Measurements from ENCODE around the gene HS6ST3.

The HS6ST3 gene

GRCh38 chr13:96804174-96804573 lies 714.3 kb downstream of the HS6ST3 start:
- FAIRE-seq = no peak

- FAIRE-seq = no peak
These were observed 716.8 kb downstream of the HS6ST3 start for GRCh38 chr13:96806746-96807145.

- no peak for FAIRE-seq
These were observed 719.6 kb downstream of the HS6ST3 start for GRCh38 chr13:96809366-96810096.

GRCh38 chr13:96810104-96810503 lies 720.2 kb downstream of the HS6ST3 start:
- no peak for FAIRE-seq

- no peak for FAIRE-seq
These were observed 721.1 kb downstream of the HS6ST3 start for GRCh38 chr13:96811049-96811448.

GRCh38 chr13:96816261-96816660 lies 726.4 kb downstream of the HS6ST3 start:
- FAIRE-seq = no peak

- FAIRE-seq = no peak
These were observed 727.0 kb downstream of the HS6ST3 start for GRCh38 chr13:96816874-96817273.

GRCh38 chr13:96817336-96817941 lies 727.5 kb downstream of the HS6ST3 start:
- FAIRE-seq = peak; percentile 23

- no peak for FAIRE-seq
These were observed 729.5 kb downstream of the HS6ST3 start for GRCh38 chr13:96819375-96819774.

- FAIRE-seq = no peak
These were observed 731.5 kb downstream of the HS6ST3 start for GRCh38 chr13:96821381-96821780.

GRCh38 chr13:96821971-96822370 lies 732.1 kb downstream of the HS6ST3 start:
- no peak for FAIRE-seq

- no peak for FAIRE-seq
These were observed 733.0 kb downstream of the HS6ST3 start for GRCh38 chr13:96822895-96823294.

GRCh38 chr13:96824140-96824539 lies 734.2 kb downstream of the HS6ST3 start:
- FAIRE-seq = no peak

GRCh38 chr13:96825653-96826052 lies 735.7 kb downstream of the HS6ST3 start:
- FAIRE-seq = no peak

GRCh38 chr13:96834626-96835025 lies 744.7 kb downstream of the HS6ST3 start:
- no peak for FAIRE-seq

- FAIRE-seq = no peak
These were observed 745.6 kb downstream of the HS6ST3 start for GRCh38 chr13:96835546-96835945.

GRCh38 chr13:96836733-96837132 lies 746.8 kb downstream of the HS6ST3 start:
- FAIRE-seq = no peak

- no peak for FAIRE-seq
These were observed 747.9 kb downstream of the HS6ST3 start for GRCh38 chr13:96837809-96838208.

- no peak for FAIRE-seq
These were observed 754.3 kb downstream of the HS6ST3 start for GRCh38 chr13:96844195-96844594.

GRCh38 chr13:96844616-96845015 lies 754.7 kb downstream of the HS6ST3 start:
- no peak for FAIRE-seq

GRCh38 chr13:96848286-96848685 lies 758.4 kb downstream of the HS6ST3 start:
- no peak for FAIRE-seq

GRCh38 chr13:96849091-96849490 lies 759.2 kb downstream of the HS6ST3 start:
- no peak for FAIRE-seq

GRCh38 chr13:96850538-96851145 lies 760.7 kb downstream of the HS6ST3 start:
- no peak for FAIRE-seq

GRCh38 chr13:96851856-96852445 lies 762.0 kb downstream of the HS6ST3 start:
- FAIRE-seq = no peak
